ENCODE results near the gene LRFN3. TPM values are rescaled to one million over a fixed set of nuclear protein-coding genes. Genes with fewer than 3 reads are reported as not detected.

The LRFN3 gene
- total and polyA plus RNA-seq, 2 donors (not counting 1 experiment from before 2014, with no cell fraction given), result 2.2 to 2.6 TPM

- H3K9me3 ChIP-seq (ENCODE audit: control insufficient read depth, insufficient read depth, low read depth, low read length), result no peaks in the 10 kb centered on the region
- H3K9ac ChIP-seq (ENCODE audit: insufficient read depth, low read length), result peak overlapping the region; percentile 71
- TF ChIP-seq, protein P1, sequence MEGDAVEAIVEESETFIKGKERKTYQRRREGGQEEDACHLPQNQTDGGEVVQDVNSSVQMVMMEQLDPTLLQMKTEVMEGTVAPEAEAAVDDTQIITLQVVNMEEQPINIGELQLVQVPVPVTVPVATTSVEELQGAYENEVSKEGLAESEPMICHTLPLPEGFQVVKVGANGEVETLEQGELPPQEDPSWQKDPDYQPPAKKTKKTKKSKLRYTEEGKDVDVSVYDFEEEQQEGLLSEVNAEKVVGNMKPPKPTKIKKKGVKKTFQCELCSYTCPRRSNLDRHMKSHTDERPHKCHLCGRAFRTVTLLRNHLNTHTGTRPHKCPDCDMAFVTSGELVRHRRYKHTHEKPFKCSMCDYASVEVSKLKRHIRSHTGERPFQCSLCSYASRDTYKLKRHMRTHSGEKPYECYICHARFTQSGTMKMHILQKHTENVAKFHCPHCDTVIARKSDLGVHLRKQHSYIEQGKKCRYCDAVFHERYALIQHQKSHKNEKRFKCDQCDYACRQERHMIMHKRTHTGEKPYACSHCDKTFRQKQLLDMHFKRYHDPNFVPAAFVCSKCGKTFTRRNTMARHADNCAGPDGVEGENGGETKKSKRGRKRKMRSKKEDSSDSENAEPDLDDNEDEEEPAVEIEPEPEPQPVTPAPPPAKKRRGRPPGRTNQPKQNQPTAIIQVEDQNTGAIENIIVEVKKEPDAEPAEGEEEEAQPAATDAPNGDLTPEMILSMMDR (conservative IDR thresholded peaks at IDR 0.05 in 1 of 2, IDR thresholded peaks at IDR 0.05 in 1 of 2; ENCODE audit: low read depth in 1 of 2, low read length in 2 of 2), result no peak
- TF ChIP-seq EZH2 (IDR thresholded peaks at IDR 0.05; ENCODE audit: low read length, missing control alignments), result no peak
- H3K27me3 ChIP-seq (ENCODE audit: control insufficient read depth, insufficient read depth, low read length), result no peaks in the 10 kb centered on the region
- peak overlapping the region; percentile 36 for H3K27ac ChIP-seq (ENCODE audit: insufficient read depth, low read length)
- peaks cover 4% of the 10 kb centered on the region for H3K79me2 ChIP-seq (ENCODE audit: control insufficient read depth, insufficient read depth, low read length)
- H3K4me1 ChIP-seq (ENCODE audit: control insufficient read depth, extremely low read depth, insufficient read depth, low read length), result peaks cover 8% of the 10 kb centered on the region
- peak overlapping the region; percentile 86 for H3K4me2 ChIP-seq (ENCODE audit: extremely low read depth, insufficient read depth, low read length)
- H3K4me3 ChIP-seq (replicated peaks in 1 of 4; ENCODE audit: control extremely low read depth in 1 of 4, insufficient read depth in 1 of 4, low read depth in 3 of 4, low read length in 4 of 4), result peak overlapping the region; percentile 75 to 94 (median 80)
- H4K20me1 ChIP-seq (ENCODE audit: control insufficient read depth, extremely low read depth, insufficient read depth, low read length), result no peaks in the 10 kb centered on the region
- peaks cover 12% of the 10 kb centered on the region for H3K36me3 ChIP-seq (ENCODE audit: control insufficient read depth, insufficient read depth, low read length)
- DNase-seq (ENCODE audit: low read depth in 2 of 2), result no peak
- no peak overlapping the region for H2AFZ ChIP-seq (ENCODE audit: low read length)
Observed at GRCh38 chr19:35897706-35898451, 38.3 kb upstream of the LRFN3 start.

DNA sequence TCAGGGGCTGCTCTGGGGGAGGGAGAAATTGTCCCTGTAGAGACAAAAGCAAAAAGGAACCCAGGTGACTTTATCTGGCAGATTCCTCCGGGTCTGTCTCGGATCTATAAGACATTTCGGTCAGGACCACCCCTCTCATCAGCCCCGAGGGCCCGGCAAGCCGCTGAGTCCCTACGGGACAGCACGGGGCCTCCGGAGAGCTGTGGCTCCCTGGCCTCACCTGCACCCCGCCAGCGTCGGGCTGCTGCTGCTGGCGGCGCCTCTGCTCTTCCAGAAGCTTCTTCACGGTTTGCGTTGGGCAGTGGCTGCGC is 37.7 kb upstream of the LRFN3 start:
- peaks cover 12% of the 10 kb centered on the region for H3K36me3 ChIP-seq (ENCODE audit: control insufficient read depth, insufficient read depth, low read length)
- no peaks in the 10 kb centered on the region for H3K27me3 ChIP-seq (ENCODE audit: control insufficient read depth, insufficient read depth, low read length)
- peak overlapping the region; percentile 54 for H2AFZ ChIP-seq (ENCODE audit: low read length)
- H3K4me1 ChIP-seq (ENCODE audit: control insufficient read depth, extremely low read depth, insufficient read depth, low read length), result peaks cover 12% of the 10 kb centered on the region
- peak overlapping the region; percentile 36 for H3K27ac ChIP-seq (ENCODE audit: insufficient read depth, low read length)
- H4K20me1 ChIP-seq (ENCODE audit: control insufficient read depth, extremely low read depth, insufficient read depth, low read length), result no peaks in the 10 kb centered on the region
- H3K9me3 ChIP-seq (ENCODE audit: control insufficient read depth, insufficient read depth, low read depth, low read length), result no peaks in the 10 kb centered on the region
- H3K79me2 ChIP-seq (ENCODE audit: control insufficient read depth, insufficient read depth, low read length), result peaks cover 4% of the 10 kb centered on the region
- DNase-seq (ENCODE audit: low read depth in 2 of 2), result no peak
- TF ChIP-seq, protein P1 (conservative IDR thresholded peaks at IDR 0.05 in 1 of 2, IDR thresholded peaks at IDR 0.05 in 1 of 2; ENCODE audit: low read depth in 1 of 2, low read length in 2 of 2), result no peak
- TF ChIP-seq EZH2 (IDR thresholded peaks at IDR 0.05; ENCODE audit: low read length, missing control alignments), result no peak
- peak overlapping the region; percentile 75 to 94 (median 80) for H3K4me3 ChIP-seq (replicated peaks in 1 of 4; ENCODE audit: control extremely low read depth in 1 of 4, insufficient read depth in 1 of 4, low read depth in 3 of 4, low read length in 4 of 4)
- H3K4me2 ChIP-seq (ENCODE audit: extremely low read depth, insufficient read depth, low read length), result peak overlapping the region; percentile 86
- H3K9ac ChIP-seq (ENCODE audit: insufficient read depth, low read length), result peak overlapping the region; percentile 71

GRCh38 chr19:35899547-35900214 is 36.5 kb upstream of the LRFN3 start:
- Histone ChIP-seq H3K9me3 (ENCODE audit: control insufficient read depth, insufficient read depth, low read depth, low read length) (no peaks in the 10 kb centered on the region), H4K20me1 (ENCODE audit: control insufficient read depth, extremely low read depth, insufficient read depth, low read length) (no peaks in the 10 kb centered on the region), H3K79me2 (ENCODE audit: control insufficient read depth, insufficient read depth, low read length) (peaks cover 4% of the 10 kb centered on the region), H3K27ac (ENCODE audit: insufficient read depth, low read length) (peak overlapping the region; percentile 87), H3K4me1 (ENCODE audit: control insufficient read depth, extremely low read depth, insufficient read depth, low read length) (peaks cover 13% of the 10 kb centered on the region), H3K9ac (ENCODE audit: insufficient read depth, low read length) (peak overlapping the region; percentile 71), H2AFZ (ENCODE audit: low read length) (peak overlapping the region; percentile 34), H3K36me3 (ENCODE audit: control insufficient read depth, insufficient read depth, low read length) (peaks cover 9% of the 10 kb centered on the region), H3K4me3 (replicated peaks in 1 of 4; ENCODE audit: control extremely low read depth in 1 of 4, insufficient read depth in 1 of 4, low read depth in 3 of 4, low read length in 4 of 4) (peak overlapping the region; percentile 75 to 94 (median 80)), H3K27me3 (ENCODE audit: control insufficient read depth, insufficient read depth, low read length) (no peaks in the 10 kb centered on the region), H3K4me2 (ENCODE audit: extremely low read depth, insufficient read depth, low read length) (peak overlapping the region; percentile 88)
- peak; percentile 70 to 82 for DNase-seq (ENCODE audit: low read depth in 2 of 2)
- TF ChIP-seq, protein P1 (conservative IDR thresholded peaks at IDR 0.05 in 1 of 2, IDR thresholded peaks at IDR 0.05 in 1 of 2; ENCODE audit: low read depth in 1 of 2, low read length in 2 of 2), result no peak
- TF ChIP-seq EZH2 (IDR thresholded peaks at IDR 0.05; ENCODE audit: low read length, missing control alignments), result no peak

All from fibroblast of lung (primary cell).